Mucosa of descending colon (tissue), 3 donors: Measurements from ENCODE around the gene KCNJ2. TPM values are rescaled to one million over a fixed set of nuclear protein-coding genes. Genes with fewer than 3 reads are reported as not detected.

Experiments
- ATAC-seq: fragments of 200-7000 bp; cut with Tn5 transposase; one replicate; pipeline ENCODE4 v1.9.1; 2020; ENCODE audit warnings: mild to moderate bottlenecking, moderate library complexity
- DNase-seq, 3 donors: peaks; one replicate each; pipeline ENCODE4 v3.0.0-alpha.2; 2020
- H3K36me3 ChIP-seq: fragments of 200-600 bp; one replicate; pipeline ENCODE4 v1.8.0; 2021; ENCODE audit warnings: low read depth, mild to moderate bottlenecking
- H3K4me1 ChIP-seq: fragments of 200-600 bp; one replicate; pipeline ENCODE4 v1.8.0; 2021; ENCODE audit warnings: low read depth, mild to moderate bottlenecking
- H3K4me3 ChIP-seq: fragments of 200-600 bp; one replicate; pipeline ENCODE4 v1.8.0; 2021; ENCODE audit warnings: mild to moderate bottlenecking
- H3K9me3 ChIP-seq: fragments of 200-600 bp; one replicate; pipeline ENCODE4 v1.8.0; 2021; ENCODE audit warnings: mild to moderate bottlenecking
- intact Hi-C, 2 donors: fragments of 100-400 bp; cut with DNase I in 1 of 2; cut with micrococcal nuclease in 1 of 2; formaldehyde crosslinking; loops; one replicate each; pipeline versions ENCODE4 v1.11.0 to v1.11.1; 2022; cut with DNase I, micrococcal nuclease
- total RNA-seq, 3 donors: library from RNA; stranded (reverse); fragmentation: NEBNext Ultra II Directional in 2 of 3; extraction: Animal tissue kit (Norgen Biotek cat#: 25700) in 2 of 3; gene quantifications; one replicate each; pipeline versions ENCODE4 v1.2.1 to v1.2.4, GENCODE V29; 2021 to 2023
- TF ChIP-seq, protein P1 (sequence below): fragments of 200-600 bp; IDR thresholded peaks from one replicate; pipeline ENCODE4 v1.8.0; 2022; ENCODE audit warnings: antibody characterized with exemption, mild to moderate bottlenecking
- donor health status: DM: no; HTN: no; CAD: no; lungs with moderate emphysema.
- donor health status: DM: no; HTN: no; CAD: no.
- donor health status: DM: no; HTN: yes; CAD: no.

Gene KCNJ2
- total RNA-seq, 3 donors from 2014 or later = 9.2 to 17.3 (median 14.4) TPM

DNA sequence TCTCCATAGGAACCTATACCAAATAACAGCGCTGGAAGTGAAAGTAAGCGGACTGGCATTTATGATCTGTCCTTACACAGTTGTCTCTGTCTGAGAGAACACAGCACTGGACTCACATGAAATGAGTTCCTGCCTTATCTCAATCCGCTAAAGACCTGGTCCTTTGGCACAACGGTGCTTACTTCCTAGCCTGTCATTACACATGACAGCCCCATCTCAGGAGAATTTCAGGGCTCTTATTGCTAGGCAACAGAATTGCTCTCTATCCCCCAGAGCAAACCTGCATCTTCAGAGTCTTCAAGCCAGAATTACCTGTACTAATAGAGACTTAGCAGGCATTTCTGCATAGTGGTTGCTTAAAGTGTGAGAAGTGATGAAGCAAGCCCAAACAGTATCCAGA, 4.3 kb downstream of the KCNJ2 start:
- ATAC-seq = no peak
- Histone ChIP-seq H3K9me3 (no peaks in the 10 kb centered on the region), H3K36me3 (no peaks in the 10 kb centered on the region), H3K4me1 (peaks cover 10% of the 10 kb centered on the region), H3K4me3 (no peak overlapping the region)
- peak in 1 of 3 donors; percentile 16 for DNase-seq
- TF ChIP-seq, protein P1, sequence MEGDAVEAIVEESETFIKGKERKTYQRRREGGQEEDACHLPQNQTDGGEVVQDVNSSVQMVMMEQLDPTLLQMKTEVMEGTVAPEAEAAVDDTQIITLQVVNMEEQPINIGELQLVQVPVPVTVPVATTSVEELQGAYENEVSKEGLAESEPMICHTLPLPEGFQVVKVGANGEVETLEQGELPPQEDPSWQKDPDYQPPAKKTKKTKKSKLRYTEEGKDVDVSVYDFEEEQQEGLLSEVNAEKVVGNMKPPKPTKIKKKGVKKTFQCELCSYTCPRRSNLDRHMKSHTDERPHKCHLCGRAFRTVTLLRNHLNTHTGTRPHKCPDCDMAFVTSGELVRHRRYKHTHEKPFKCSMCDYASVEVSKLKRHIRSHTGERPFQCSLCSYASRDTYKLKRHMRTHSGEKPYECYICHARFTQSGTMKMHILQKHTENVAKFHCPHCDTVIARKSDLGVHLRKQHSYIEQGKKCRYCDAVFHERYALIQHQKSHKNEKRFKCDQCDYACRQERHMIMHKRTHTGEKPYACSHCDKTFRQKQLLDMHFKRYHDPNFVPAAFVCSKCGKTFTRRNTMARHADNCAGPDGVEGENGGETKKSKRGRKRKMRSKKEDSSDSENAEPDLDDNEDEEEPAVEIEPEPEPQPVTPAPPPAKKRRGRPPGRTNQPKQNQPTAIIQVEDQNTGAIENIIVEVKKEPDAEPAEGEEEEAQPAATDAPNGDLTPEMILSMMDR = no peak
- intact Hi-C loops = no loop called here

DNA sequence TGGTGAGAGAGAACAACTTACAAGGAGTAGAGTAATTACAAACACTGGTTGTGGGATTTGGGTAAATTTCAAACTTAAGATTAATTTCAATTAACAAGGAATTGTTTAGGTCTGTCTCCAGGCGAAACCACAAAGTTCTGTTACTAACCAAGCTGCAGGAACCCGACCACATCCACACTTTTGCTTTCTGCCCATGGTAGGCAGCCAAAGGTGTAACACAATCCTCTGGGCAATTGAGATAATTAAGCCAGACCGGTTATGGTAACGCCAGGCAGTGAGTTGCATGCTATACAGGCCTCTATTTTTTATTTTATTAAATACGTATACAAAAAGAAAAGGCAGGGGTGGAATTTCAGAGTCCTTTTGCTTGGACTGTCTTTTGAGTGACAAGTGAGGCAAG, 12.0 kb downstream of the KCNJ2 start:
- Histone ChIP-seq H3K4me3 (no peak overlapping the region), H3K4me1 (peaks cover 6% of the 10 kb centered on the region), H3K36me3 (no peaks in the 10 kb centered on the region), H3K9me3 (no peaks in the 10 kb centered on the region)
- DNase-seq (no peak), ATAC-seq (no peak)
- intact Hi-C loops = no loop called here
- TF ChIP-seq, protein P1 = no peak

DNA sequence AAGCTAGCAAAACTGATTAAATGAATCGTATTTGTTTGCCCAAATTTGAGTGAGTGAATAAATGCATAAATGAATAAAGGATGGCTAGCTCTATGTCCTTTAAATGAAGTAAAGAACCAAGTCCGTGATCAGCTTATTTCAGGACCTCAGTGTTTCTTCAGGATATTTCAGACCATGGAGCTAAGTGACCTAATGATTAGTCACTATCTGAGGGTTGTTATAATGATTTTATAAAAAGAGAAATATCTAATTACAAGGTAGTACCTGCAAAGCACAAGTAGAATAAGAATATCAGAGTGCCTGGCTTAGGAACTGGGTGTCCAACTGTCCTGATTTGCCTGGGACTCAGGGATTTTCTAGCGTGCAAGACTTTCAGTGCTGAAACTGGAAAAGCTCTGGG, 12.5 kb downstream of the KCNJ2 start:
- Histone ChIP-seq H3K4me1 (peaks cover 6% of the 10 kb centered on the region), H3K36me3 (no peaks in the 10 kb centered on the region), H3K9me3 (no peaks in the 10 kb centered on the region), H3K4me3 (no peak overlapping the region)
- no peak for ATAC-seq
- no peak for DNase-seq
- intact Hi-C loops = no loop called here
- TF ChIP-seq, protein P1 = no peak

DNA sequence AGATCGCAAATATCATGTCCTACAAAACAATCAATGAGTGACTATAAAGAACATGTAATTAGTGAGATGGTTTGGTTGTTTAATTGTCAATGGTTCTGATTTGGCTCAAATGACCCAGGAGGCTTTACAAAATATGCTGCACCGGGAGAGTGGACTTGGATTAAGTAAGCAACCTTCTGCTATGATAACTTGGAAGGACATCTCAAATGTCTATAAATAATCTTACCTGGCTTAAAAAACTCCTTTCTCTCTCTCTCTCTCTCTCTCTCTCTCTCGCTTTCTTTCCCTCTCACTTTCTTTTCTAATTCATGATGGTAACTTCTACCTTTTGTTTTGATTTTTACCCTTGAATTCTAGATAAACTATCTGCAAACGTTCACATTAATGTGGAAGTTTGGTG, 14.2 kb downstream of the KCNJ2 start:
- intact Hi-C loops = no loop called here
- DNase-seq = no peak
- Histone ChIP-seq H3K4me1 (no peaks in the 10 kb centered on the region), H3K36me3 (no peaks in the 10 kb centered on the region), H3K4me3 (no peak overlapping the region), H3K9me3 (no peaks in the 10 kb centered on the region)
- no peak for ATAC-seq
- TF ChIP-seq, protein P1 = no peak

DNA sequence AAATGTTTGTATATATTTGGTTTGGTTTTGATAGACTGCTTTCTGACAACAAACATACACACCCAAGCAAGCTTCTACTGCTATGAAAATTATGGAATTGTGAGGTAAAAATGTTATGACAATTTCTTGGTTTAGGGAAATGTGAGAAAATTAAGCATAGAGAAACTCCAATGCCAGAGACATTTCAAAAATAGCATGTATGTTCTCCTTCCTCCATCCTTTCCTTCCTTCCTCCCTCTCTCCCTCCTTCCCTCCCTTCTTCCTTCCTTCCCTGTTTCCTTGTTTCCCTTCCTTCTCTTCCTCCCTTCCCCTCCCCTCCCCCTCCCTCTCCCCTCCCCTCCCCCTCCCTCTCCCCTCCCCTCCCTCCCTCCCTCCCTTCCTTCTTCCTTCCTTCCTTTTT, 14.9 kb downstream of the KCNJ2 start:
- TF ChIP-seq, protein P1 = no peak
- Histone ChIP-seq H3K4me1 (no peaks in the 10 kb centered on the region), H3K36me3 (no peaks in the 10 kb centered on the region), H3K4me3 (no peak overlapping the region), H3K9me3 (no peaks in the 10 kb centered on the region)
- no peak for ATAC-seq
- intact Hi-C loops = no loop called here
- DNase-seq = no peak

DNA sequence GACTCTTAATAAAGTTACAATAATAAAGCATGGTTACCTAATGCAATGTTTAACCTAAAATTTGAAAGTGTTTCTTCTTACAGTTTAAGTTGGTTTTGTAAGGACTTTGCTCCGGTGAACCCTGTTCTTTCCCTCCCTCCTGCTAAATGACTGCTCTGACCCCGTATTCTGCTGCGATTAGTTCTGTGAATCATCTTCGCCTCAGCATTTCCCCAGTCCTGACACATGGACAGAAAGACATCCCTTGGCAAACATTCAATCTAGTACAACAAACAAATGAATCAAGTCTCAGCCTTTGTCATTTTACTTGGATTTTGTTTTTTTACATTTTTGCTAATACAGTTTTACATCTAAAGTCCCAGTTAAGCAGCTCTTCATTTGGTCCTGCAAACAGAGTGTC, 15.4 kb downstream of the KCNJ2 start:
- TF ChIP-seq, protein P1 = no peak
- ATAC-seq = no peak
- intact Hi-C loops = no loop called here
- no peaks in the 10 kb centered on the region for H3K36me3 ChIP-seq
- H3K4me1 ChIP-seq = no peaks in the 10 kb centered on the region
- no peaks in the 10 kb centered on the region for H3K9me3 ChIP-seq
- H3K4me3 ChIP-seq = no peak overlapping the region
- no peak for DNase-seq
